ENCODE results near the gene PPEF1. TPM values are rescaled to one million over a fixed set of nuclear protein-coding genes. Genes with fewer than 3 reads are reported as not detected.

Gene PPEF1, protein sequence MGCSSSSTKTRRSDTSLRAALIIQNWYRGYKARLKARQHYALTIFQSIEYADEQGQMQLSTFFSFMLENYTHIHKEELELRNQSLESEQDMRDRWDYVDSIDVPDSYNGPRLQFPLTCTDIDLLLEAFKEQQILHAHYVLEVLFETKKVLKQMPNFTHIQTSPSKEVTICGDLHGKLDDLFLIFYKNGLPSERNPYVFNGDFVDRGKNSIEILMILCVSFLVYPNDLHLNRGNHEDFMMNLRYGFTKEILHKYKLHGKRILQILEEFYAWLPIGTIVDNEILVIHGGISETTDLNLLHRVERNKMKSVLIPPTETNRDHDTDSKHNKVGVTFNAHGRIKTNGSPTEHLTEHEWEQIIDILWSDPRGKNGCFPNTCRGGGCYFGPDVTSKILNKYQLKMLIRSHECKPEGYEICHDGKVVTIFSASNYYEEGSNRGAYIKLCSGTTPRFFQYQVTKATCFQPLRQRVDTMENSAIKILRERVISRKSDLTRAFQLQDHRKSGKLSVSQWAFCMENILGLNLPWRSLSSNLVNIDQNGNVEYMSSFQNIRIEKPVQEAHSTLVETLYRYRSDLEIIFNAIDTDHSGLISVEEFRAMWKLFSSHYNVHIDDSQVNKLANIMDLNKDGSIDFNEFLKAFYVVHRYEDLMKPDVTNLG
- total RNA-seq (2016; rRNA removed; fragmentation: Illumina TruSeq; extraction: Trizol) (not detected in 2 replicates), polyA plus RNA-seq (2011; rRNA removed) (not detected in 2 replicates), polyA minus RNA-seq (2011; rRNA and poly(A)+ RNA removed; ENCODE audit: low replicate concordance) (1.0 TPM in 1 of 2 replicates, not detected in the other), Bru-seq, nascent RNA (percentile 3 among the genes with signal in this experiment), BruChase-seq, experiment 1, labeled RNA remaining after a 6-hour chase (percentile 3 among the genes with signal in this experiment), BruChase-seq, experiment 2, labeled RNA remaining after a 2-hour chase (percentile 2 among the genes with signal in this experiment)
- total RNA-seq (2016; cell fraction: cytosol; rRNA removed; fragmentation: Illumina TruSeq; extraction: Trizol; ENCODE audit: low read depth) = not detected in 2 replicates
- total RNA-seq (2016; cell fraction: insoluble cytoplasmic fraction; rRNA removed; fragmentation: Illumina TruSeq; extraction: Trizol) = not detected in 2 replicates
- not detected in 2 replicates for total RNA-seq (2016; cell fraction: membrane; rRNA removed; fragmentation: Illumina TruSeq; extraction: Trizol)
- total RNA-seq (2016; cell fraction: nucleus; rRNA removed; fragmentation: Illumina TruSeq; extraction: Trizol) = not detected in 2 replicates
- not detected in 2 replicates for polyA plus RNA-seq (2011; cell fraction: cytosol; rRNA removed)
- 0.05 TPM in 1 of 2 replicates, not detected in the other for polyA plus RNA-seq (2011; cell fraction: nucleus; rRNA removed)
- not detected in 2 replicates for polyA plus RNA-seq (2012)
- polyA plus RNA-seq (2016; cell fraction: cytosol; fragmentation: Illumina TruSeq; extraction: Trizol; ENCODE audit: low read depth) = not detected in 2 replicates
- not detected in 2 replicates for polyA plus RNA-seq (2016; cell fraction: insoluble cytoplasmic fraction; fragmentation: Illumina TruSeq; extraction: Trizol; ENCODE audit: low read depth)
- not detected in 2 replicates for polyA plus RNA-seq (2016; cell fraction: membrane; fragmentation: Illumina TruSeq; extraction: Trizol; ENCODE audit: low read depth)
- polyA plus RNA-seq (2016; cell fraction: nucleus; fragmentation: Illumina TruSeq; extraction: Trizol; ENCODE audit: insufficient read depth, low read depth) = not detected in 2 replicates
- not detected in 2 replicates for polyA minus RNA-seq (2011; cell fraction: cytosol; rRNA and poly(A)+ RNA removed)
- polyA minus RNA-seq (2011; cell fraction: nucleus; rRNA and poly(A)+ RNA removed) = not detected in 2 replicates
- long read RNA-seq, experiment 1 = 0 reads
- long read RNA-seq, experiment 2 = 0 reads

- no peak within 1 kb of the TSS for H3K4me3 ChIP-seq (replicated peaks in 1 of 3; ENCODE audit: insufficient read depth in 1 of 3, low read depth in 2 of 3, low read length in 3 of 3)
- no peaks in the 10 kb centered on the region for H4K20me1 ChIP-seq (ENCODE audit: insufficient read depth, low read length)
- in situ Hi-C loops (cut with HindIII; ENCODE audit: extremely low pct_ligation_motif_present, low pct_unique_long_range_greater_than_20kb) (no loop called here), intact Hi-C loops (cut with micrococcal nuclease; ENCODE audit: unreplicated experiment) (no loop called here)
- H3K36me3 ChIP-seq (replicated peaks in 1 of 2; ENCODE audit: control insufficient read depth in 1 of 2, insufficient read depth in 2 of 2, low read length in 2 of 2) = no peaks in the 10 kb centered on the region
- TF ChIP-seq POGZ (CRISPR knock-in tag; IDR thresholded peaks at IDR 0.05) = no peak
- TF ChIP-seq, protein P1, sequence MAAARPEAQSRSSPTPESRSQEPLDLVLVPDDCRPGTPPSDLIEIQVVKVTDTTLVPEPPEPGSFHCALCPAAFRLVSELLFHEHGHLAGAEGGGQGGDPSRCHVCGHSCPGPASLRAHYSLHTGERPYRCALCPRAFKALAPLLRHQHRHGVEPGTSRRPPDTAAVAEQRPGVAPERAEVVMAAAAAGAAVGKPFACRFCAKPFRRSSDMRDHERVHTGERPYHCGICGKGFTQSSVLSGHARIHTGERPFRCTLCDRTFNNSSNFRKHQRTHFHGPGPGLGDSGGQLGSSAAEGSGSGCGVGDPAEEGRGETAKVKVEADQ (CRISPR knock-in tag; IDR thresholded peaks at IDR 0.05; ENCODE audit: borderline replicate concordance) = no peak
- TF ChIP-seq JDP2 (CRISPR knock-in tag; IDR thresholded peaks at IDR 0.05; ENCODE audit: borderline replicate concordance) = no peak
- DNase-seq (ENCODE audit: low spot score) (no peak), FAIRE-seq (no peak), ATAC-seq (no peak)
- no peaks in the 10 kb centered on the region for H3K79me2 ChIP-seq (ENCODE audit: insufficient read depth, low read length)
- H3K9me3 ChIP-seq (ENCODE audit: low read length) = no peaks in the 10 kb centered on the region
- H3K27ac ChIP-seq (ENCODE audit: extremely low read length, insufficient read depth, low read length) = no peak within 1 kb of the TSS
- H2AFZ ChIP-seq (ENCODE audit: low read length) = no peak within 1 kb of the TSS
- no peaks in the 10 kb centered on the region for H3K27me3 ChIP-seq (ENCODE audit: control insufficient read depth in 1 of 2, insufficient read depth in 2 of 2, low read length in 2 of 2)
- H3K4me1 ChIP-seq (ENCODE audit: insufficient read depth, low read length) = no peaks in the 10 kb centered on the region
- ChIA-PET CTCF (ENCODE audit: low intra/inter-chr PET ratio, low total read pairs) (no interaction called here), POLR2A (no interaction called here)
- 7% methylated on average over 6 of the region's 8 CpGs for WGBS (ENCODE audit: low lambda C conversion rate)
- H3K4me2 ChIP-seq (ENCODE audit: low read depth, low read length) = no peak within 1 kb of the TSS
- no TSS peak for BruUV-seq (replicated peaks)
- no peak within 1 kb of the TSS for H3K9ac ChIP-seq (ENCODE audit: insufficient read depth, low read depth, low read length)
Observed at GRCh38 chrX:18707426-18708049, at the start of gene PPEF1. PPEF1 (plus strand) TSS chrX:18707645; CDS start chrX:18707781, 136 bp downstream.

Measured in HepG2 (cell line).